ENCODE data around the gene PHGDH.

The PHGDH gene

GRCh38 chr1:119791377-119791776 lies 79.6 kb downstream of the PHGDH start:
- no peak for DNase-seq (ENCODE audit: low spot score)
